ENCODE measurements around the gene ATP8A2.

- TF ChIP-seq REST (IDR thresholded peaks at IDR 0.05; ENCODE audit: insufficient read depth in 1 of 2, low read depth in 2 of 2, low read length in 1 of 2) (no peak), CTCF (IDR thresholded peaks at IDR 0.05) (no peak), POLR2AphosphoS5 (IDR thresholded peaks at IDR 0.05; ENCODE audit: low read depth, low read length) (no peak), SIN3A (IDR thresholded peaks at IDR 0.05; ENCODE audit: borderline replicate concordance, insufficient read depth, low read depth, low read length) (no peak), TCF7L2 (IDR thresholded peaks at IDR 0.05; ENCODE audit: low read depth, low read length) (no peak)
Measured at GRCh38 chr13:25847145-25847544, 475.4 kb downstream of the ATP8A2 start.

All from Panc1 (cell line).